ENCODE data around the gene MAP7.

GRCh38 chr6:136370988-136371728 is 179.1 kb downstream of the MAP7 start:
- TF ChIP-seq EZH2phosphoT487 (IDR thresholded peaks at IDR 0.05; ENCODE audit: low read length) = no peak
- TF ChIP-seq, protein P1, sequence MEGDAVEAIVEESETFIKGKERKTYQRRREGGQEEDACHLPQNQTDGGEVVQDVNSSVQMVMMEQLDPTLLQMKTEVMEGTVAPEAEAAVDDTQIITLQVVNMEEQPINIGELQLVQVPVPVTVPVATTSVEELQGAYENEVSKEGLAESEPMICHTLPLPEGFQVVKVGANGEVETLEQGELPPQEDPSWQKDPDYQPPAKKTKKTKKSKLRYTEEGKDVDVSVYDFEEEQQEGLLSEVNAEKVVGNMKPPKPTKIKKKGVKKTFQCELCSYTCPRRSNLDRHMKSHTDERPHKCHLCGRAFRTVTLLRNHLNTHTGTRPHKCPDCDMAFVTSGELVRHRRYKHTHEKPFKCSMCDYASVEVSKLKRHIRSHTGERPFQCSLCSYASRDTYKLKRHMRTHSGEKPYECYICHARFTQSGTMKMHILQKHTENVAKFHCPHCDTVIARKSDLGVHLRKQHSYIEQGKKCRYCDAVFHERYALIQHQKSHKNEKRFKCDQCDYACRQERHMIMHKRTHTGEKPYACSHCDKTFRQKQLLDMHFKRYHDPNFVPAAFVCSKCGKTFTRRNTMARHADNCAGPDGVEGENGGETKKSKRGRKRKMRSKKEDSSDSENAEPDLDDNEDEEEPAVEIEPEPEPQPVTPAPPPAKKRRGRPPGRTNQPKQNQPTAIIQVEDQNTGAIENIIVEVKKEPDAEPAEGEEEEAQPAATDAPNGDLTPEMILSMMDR (IDR thresholded peaks at IDR 0.05; ENCODE audit: low read length) = no peak

Data from MM.1S (cell line).